ENCODE measurements around the gene LY6G6C.

The LY6G6C gene

DNA sequence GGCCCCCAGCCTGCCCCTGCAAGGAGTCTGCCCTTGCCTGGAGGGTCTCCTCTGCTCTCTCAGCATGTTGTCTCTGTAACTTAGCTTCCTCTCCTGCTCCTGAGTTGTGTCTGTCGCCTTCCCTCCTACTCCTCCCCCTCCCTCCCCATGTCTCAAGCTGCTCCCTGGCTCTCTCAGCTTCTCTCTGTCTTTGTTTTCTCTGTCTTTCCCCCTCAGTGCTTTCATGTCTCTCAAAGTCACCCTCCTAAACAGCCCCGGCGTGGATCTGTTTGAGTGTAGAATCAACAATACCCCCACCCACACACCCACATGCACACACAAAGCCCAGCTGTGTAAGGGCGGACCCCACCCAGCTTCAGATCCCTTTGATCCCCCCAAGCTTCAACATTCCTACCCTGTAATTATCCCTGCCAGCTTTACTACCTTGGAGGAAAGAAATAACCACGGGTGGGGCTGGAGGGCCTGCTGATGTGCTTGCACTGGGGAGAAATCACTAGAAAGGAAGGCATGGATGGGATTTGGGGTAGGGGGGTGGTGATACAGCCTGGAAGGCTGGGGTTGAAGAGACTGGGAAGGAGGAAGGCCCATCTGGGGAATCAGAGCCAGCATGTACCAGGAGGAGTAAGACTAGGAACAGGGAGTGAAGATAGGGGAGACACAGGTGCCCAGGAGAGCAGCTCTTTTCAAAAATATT is 7.4 kb downstream of the LY6G6C start (continued):
- TF ChIP-seq KLF1 (tag by site-specific recombination; IDR thresholded peaks at IDR 0.05) (peak; percentile 100), PATZ1 (tag by site-specific recombination; IDR thresholded peaks at IDR 0.05) (peak; percentile 63; the same call in 1 of the 2 replicates), EGR2 (tag by site-specific recombination; IDR thresholded peaks at IDR 0.05; ENCODE audit: low read depth) (peak; percentile 99), ZEB2 (tag by site-specific recombination; IDR thresholded peaks at IDR 0.05) (no peak), ZNF214 (tag by site-specific recombination; IDR thresholded peaks at IDR 0.05; ENCODE audit: borderline replicate concordance) (no peak), MZF1 (tag by site-specific recombination; IDR thresholded peaks at IDR 0.05; ENCODE audit: borderline replicate concordance) (peak; percentile 84), ZFHX2 (tag by site-specific recombination; conservative IDR thresholded peaks at IDR 0.05) (peak; percentile 99), GLIS2 (tag by site-specific recombination; IDR thresholded peaks at IDR 0.05) (peak; percentile 40; the same call in 1 of the 2 replicates), ZFP69B (tag by site-specific recombination; IDR thresholded peaks at IDR 0.05) (peak; percentile 50; the same call in 1 of the 2 replicates), ZBTB7A (tag by site-specific recombination; IDR thresholded peaks at IDR 0.05; ENCODE audit: low read depth) (no peak), SP7 (tag by site-specific recombination; IDR thresholded peaks at IDR 0.05) (peak; percentile 99), ZNF394 (tag by site-specific recombination; IDR thresholded peaks at IDR 0.05; ENCODE audit: borderline replicate concordance) (peak; percentile 100)
- TF ChIP-seq, protein P1, sequence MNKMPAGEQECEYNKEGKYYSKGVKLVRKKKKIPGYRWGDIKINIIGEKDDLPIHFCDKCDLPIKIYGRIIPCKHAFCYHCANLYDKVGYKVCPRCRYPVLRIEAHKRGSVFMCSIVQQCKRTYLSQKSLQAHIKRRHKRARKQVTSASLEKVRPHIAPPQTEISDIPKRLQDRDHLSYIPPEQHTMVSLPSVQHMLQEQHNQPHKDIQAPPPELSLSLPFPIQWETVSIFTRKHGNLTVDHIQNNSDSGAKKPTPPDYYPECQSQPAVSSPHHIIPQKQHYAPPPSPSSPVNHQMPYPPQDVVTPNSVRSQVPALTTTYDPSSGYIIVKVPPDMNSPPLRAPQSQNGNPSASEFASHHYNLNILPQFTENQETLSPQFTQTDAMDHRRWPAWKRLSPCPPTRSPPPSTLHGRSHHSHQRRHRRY (tag by site-specific recombination; IDR thresholded peaks at IDR 0.05), result no peak

GRCh38 chr6:31713465-31713864 is 8.1 kb downstream of the LY6G6C start:
- POLR2A ChIA-PET, result interaction anchor here (1.0 to 2.3 kb wide), 5 partner anchors 10 to 114 kb away, joined by 3 to 10 read pairs (median 4); partner anchors contain the start of genes ABHD16A, HSPA1B and MSH5
- TF ChIP-seq PRDM10 (tag by site-specific recombination; IDR thresholded peaks at IDR 0.05) (peak; percentile 47; the same call in 1 of the 2 replicates), ZNF621 (tag by site-specific recombination; IDR thresholded peaks at IDR 0.05) (no peak)
- Histone ChIP-seq H3K9me3 (ENCODE audit: control insufficient read depth, insufficient read depth, low read depth, low read length) (no peaks in the 10 kb centered on the region), H3K36me3 (ENCODE audit: control insufficient read depth in 2 of 2, insufficient read depth in 1 of 2, low read length in 2 of 2) (no peaks in the 10 kb centered on the region), H3K27ac (ENCODE audit: extremely low read depth, low read depth, low read length) (no peak overlapping the region), H3K4me3 (ENCODE audit: low read depth, low read length) (no peak overlapping the region), H3K4me1 (ENCODE audit: control insufficient read depth, insufficient read depth, low read length) (peaks cover 4% of the 10 kb centered on the region)
- CTCF ChIA-PET, result interaction anchor here (1.0 kb wide), 1 partner anchor 21 kb away, joined by 4 read pairs; no protein-coding TSS in a partner anchor

GRCh38 chr6:31712296-31712695 is 9.2 kb downstream of the LY6G6C start:
- no peak overlapping the region for H3K4me3 ChIP-seq (ENCODE audit: low read depth, low read length)
- H3K36me3 ChIP-seq (ENCODE audit: control insufficient read depth in 2 of 2, insufficient read depth in 1 of 2, low read length in 2 of 2), result no peaks in the 10 kb centered on the region
- no peak overlapping the region for H3K27ac ChIP-seq (ENCODE audit: extremely low read depth, low read depth, low read length)
- peaks cover 4% of the 10 kb centered on the region for H3K4me1 ChIP-seq (ENCODE audit: control insufficient read depth, insufficient read depth, low read length)
- ChIA-PET POLR2A (interaction anchor here (0.5 to 2.3 kb wide), 9 partner anchors 9 to 120 kb away, joined by 3 to 12 read pairs (median 4); partner anchors contain the start of genes ABHD16A, DDAH2, HSPA1B and MSH5), CTCF (interaction anchor here (0.7 to 1.2 kb wide), 2 partner anchors 60 to 240 kb away, joined by 3 to 5 read pairs; no protein-coding TSS in a partner anchor)
- no peaks in the 10 kb centered on the region for H3K9me3 ChIP-seq (ENCODE audit: control insufficient read depth, insufficient read depth, low read depth, low read length)
- TF ChIP-seq ZNF138 (tag by site-specific recombination; IDR thresholded peaks at IDR 0.05; ENCODE audit: borderline replicate concordance) (no peak), ZNF560 (tag by site-specific recombination; IDR thresholded peaks at IDR 0.05; ENCODE audit: borderline replicate concordance) (no peak), ZNF571 (tag by site-specific recombination; IDR thresholded peaks at IDR 0.05) (no peak), ZNF747 (tag by site-specific recombination; IDR thresholded peaks at IDR 0.05) (no peak), EGR2 (tag by site-specific recombination; IDR thresholded peaks at IDR 0.05; ENCODE audit: low read depth) (0 out of 2 replicates have a peak, but pooled peaks have one; percentile 13), ZNF791 (tag by site-specific recombination; IDR thresholded peaks at IDR 0.05) (no peak), ZNF701 (tag by site-specific recombination; IDR thresholded peaks at IDR 0.05) (no peak), SP2 (tag by site-specific recombination; IDR thresholded peaks at IDR 0.05) (no peak), CTCF (tag by site-specific recombination; IDR thresholded peaks at IDR 0.05) (peak; percentile 42; the same call in 1 of the 2 replicates), ZFHX2 (tag by site-specific recombination; conservative IDR thresholded peaks at IDR 0.05) (peak; percentile 50), ZBTB20 (tag by site-specific recombination; IDR thresholded peaks at IDR 0.05) (0 out of 2 replicates have a peak, but pooled peaks have one; percentile 33)
